Measurements from ENCODE around the gene BEND7.

Gene BEND7

DNA sequence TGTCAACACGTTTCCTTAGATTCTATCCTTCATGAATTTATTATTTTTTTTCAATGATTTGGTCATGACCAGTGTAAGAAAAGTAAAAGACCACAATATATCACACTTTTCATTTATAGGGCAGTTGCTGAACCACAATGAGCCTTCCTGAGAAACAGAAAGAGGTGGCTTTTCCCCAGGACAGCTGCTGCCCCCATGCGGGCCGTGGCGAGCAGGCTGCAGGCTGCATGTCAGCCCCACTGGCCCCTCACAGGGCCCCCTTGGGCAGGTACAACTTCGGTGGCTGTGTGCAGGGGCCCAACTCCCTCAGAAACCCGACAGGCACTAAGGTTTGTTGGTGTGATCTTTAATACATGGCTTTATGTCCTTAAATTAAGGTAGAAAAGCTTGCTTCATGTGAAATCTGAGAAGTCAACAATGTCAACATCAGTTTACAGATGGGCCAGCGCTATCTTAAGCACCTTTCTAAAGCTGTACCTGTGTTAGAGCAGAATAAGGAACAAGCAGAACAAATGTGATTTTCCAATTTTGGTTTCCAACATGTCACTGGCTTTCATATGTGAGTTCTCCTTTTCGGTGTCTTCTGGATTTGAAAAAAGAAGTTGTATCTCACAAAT is 10.6 kb downstream of the BEND7 start:
- DNase-seq: no peak

DNA sequence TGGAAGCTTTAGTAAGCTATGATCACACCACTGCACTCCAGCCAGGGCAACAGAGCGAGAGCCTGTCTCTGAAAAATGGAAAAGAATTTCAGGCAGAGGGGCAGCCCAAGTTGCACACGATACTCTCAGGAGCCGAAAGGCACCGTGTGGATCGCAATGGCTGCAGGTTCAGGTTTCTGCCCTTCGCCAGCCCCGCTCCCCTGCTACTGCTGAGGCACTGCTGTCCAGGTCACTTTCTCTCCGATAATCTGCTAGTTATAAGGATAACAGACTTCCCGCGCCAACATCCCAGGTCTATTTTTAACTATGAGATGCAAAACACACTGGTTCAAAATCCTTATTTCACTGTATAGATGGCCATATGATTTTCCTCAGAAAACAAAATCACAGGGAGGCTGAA is 11.1 kb downstream of the BEND7 start:
- no peak for DNase-seq

DNA sequence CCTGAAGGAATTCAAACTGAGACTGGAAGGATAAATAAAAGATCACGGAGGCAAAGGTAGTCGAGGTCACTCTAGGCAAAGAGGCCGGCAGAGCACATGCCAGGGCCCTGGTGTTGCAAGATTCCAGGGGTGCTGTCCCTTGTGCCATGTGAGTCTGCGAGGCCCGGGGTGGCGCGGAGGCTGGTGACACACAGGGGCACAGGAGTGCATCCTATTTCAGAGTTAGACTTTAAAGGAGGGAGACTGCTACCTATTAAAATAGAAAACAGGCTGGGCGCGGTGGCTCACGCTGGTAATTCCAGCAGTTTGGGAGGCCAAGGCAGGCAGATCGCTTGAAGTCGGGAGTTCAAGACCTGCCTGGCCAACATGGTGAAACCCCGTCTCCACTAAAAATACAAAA is 12.6 kb downstream of the BEND7 start:
- DNase-seq: no peak

DNA sequence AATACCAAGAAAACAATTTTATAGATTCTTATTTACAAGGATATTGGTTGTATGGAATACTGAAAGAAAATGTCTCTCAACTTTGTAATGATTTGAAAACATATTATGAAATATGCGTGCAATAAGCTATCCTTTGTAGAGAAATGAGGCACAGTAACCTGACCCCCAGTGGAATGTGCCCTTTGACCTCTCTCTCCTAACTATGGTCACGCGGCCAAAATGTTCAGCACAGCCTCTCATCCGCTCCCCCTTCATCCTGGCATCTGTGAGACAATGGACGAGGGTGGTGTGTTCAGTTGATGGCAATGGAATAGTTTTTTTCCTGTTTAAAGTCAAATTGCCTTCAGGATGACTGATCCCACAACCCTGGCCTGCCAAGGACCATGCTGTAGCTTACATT is 13.3 kb downstream of the BEND7 start:
- no peak for DNase-seq

DNA sequence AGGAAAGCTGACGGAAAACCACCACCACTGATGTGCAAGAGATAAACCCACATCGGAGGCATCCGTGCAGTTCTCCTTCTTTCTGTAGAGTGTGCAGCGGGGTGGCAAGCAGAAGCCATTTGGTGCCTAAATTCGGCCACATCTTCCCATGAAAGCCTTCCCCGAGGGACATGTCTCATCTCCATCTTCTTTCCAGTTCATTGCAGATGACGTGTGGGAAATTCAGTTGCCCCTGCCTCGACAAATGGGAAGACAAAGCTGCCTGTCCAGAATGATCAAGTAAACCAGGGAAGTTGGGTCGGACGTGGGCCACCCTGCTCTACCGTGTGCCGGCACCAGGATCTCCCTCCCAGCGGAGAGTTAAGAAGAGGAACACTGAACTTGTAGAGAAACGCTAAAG is 14.5 kb downstream of the BEND7 start:
- no peak for DNase-seq

DNA sequence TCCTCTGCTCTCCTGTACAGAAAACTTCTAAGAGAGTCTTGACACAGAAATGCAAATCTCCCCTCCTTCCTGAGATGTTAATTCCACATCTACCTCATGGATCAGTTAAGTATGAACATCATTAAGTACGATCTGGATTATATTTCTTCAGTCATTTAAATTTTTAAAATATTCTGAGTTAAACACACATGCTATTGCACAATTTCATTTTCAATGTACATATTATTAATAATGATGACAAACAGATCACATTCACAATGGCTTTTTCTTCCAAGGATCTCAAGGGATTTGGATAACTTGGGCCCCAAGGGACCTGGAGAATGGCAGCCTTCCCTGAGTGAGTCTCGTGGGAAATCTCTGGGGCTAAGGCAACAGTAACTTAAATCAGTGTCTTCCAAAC is 16.2 kb downstream of the BEND7 start:
- no peak for DNase-seq

DNA sequence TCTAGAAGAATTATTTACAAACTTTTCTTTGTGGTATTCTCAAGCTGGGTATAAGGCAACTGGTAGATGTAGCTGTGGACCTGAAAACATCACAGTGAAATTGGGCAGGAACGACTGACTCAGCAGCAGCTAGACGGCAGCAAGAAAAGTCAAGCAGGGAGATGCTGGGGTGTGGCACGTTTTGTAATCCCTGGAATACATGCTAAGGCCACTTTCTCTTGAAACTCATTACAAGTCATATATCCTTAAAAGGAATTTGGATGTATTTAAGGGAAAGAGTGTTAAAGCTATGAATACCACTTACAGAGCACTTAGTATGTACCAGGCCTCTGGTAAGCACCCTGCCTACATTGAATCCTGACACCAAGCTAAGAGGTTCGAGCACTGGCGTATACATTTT is 17.4 kb downstream of the BEND7 start:
- DNase-seq: no peak

DNA sequence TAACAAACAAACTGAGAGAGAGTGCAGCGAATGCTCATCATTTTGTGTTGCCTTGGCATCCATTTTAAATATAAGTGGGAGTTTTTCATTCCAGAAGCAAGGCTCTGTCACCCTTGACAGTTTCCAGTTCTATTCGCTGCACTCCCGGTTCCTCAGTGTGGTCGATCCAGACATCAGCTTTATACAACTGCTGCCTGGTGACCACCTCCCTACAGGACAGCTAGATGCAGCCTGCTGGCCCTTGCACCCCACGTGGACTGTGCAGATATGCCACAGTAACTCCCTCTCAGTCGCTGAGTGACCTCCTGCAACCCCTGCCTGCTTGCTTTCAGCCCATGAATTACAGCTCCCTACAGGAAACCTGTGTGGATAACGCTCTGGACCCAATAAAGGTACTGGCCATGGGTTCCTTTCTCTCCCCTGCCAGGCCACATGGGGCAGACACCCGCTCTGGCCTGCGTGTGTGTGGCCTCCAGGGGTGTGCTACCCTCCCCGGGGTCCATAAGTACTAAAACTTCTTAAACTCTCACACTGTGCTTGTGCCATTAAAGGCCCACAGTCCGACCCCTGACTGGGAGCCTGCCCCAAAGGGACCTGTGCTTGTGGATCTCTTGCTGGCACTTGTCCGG is 23.6 kb downstream of the BEND7 start:
- no peak for DNase-seq

DNA sequence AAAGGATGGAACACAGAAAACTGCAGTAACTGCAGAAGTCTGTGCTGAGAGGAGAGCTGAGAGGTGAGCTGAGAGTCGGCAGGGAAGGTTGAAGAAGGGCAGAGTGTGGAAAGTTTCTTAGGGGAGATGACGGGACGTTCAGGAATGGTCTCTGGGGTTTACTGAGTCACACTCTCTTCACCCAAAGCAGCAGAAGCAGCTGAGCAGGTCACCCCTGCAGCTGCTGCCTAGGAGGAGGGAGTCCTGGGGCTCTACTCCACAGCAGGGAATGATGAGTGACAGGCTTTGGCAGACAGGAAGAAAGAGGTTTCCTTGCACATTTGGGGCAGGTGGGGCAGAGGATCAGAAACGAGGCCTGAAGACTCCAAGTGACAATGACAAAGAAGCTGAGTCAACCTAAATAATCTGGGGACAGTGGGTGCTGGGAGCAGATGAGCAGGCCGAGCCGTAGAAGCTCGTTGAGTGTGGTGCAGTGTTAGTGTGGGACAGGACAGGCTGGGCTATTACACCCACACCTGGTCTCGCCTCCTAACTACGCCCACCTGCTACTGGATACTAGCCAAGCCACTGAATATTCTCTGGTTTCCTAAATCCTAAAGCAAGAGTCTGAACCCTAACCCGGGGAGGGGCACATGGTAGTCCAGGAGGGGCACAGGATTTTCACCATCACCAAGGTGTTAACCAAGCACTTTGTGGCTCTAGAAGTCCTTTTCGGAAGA is 24.9 kb downstream of the BEND7 start:
- DNase-seq: no peak

DNA sequence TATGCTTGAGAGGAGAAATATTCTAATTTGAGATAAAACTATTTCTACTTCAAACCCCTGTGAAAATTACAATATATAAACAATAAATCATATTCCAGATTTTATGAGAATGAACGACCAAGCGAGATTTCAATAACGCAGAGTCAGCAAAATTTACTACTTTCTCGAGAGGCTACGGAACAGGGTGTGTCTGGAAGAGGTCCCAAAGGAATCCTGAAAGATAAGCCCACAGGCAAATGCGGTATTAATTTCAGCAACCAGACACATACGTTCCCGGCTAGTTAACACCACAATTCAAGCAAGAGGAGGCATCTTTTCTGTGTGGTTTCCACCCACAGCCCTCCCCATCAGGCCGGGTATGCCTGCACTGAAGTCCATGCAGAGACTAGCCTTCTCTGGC is 26.4 kb downstream of the BEND7 start:
- DNase-seq: no peak

DNA sequence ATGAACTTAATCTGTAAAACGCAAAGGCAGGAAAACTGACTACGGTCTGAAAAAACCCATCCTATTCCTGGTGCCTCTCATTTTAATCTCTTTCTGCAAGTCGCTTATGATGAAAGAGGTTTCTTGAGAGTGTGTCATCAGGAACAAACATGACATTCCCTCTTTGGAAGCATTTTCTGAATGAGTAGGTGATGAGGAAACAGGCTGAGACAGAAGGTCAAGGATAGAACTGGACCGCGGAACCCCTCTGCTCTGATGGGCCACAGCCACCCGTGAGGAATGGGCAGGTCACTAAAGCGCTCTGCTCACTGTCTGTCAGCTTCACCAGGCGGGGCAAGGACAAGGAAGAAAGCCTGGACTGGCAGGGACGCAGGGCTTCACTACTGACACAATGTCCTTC is 28.6 kb downstream of the BEND7 start:
- no peak for DNase-seq

DNA sequence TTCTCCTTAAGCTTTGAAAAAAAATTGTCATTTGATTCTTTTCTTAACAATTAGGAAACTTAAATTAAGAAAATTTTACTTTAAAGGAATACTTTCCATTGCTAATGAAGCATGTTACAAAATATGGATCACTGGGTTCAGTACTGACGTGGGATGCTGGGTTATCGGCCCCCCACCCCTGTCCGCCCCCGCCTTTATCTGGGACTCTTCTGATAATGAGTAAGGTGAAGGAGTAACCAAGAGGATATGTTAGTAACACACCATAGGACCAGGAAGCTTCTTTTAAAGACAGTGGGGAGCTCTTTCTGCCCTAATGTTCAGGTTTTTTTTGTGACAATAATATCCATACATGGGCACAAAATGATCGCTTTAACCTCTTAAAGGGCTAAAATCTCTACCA is 29.7 kb downstream of the BEND7 start:
- no peak for DNase-seq

DNA sequence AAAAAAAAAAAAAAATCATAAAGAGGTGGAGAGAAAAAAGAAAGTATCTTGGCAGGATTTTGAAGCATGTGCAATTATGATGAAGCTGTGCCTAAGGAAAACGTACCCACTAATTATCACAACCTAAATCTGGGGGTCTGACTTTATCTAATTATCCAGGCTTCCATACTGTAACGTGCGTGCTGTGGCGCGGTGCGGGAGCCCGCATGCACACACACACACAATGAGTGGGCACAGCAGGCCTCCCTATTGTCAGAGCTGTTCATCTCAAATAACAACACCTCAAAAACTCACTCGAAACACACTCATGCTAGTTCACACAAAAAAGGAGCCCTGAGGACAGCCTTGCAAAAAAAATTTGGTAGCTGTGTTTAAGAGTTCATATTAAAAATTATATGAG is 31.9 kb downstream of the BEND7 start:
- DNase-seq: no peak

DNA sequence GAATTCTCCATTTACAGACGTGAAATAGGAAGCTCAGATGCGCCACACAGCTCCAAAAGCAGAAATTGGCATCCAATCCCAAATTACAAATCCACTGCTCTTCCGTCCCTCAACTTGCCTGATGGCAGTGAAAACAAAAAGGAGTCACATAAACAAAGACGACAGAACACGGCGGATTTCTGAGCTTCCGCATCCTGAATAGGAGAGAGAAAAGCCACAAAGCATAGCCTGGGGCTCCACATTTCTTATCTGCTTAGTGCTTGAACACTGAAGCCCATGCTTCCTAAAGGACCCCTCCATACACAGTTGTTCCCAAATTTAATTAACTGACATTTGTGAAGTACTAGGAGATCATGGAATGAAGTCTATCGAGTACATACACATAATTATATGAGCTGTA is 32.6 kb downstream of the BEND7 start:
- DNase-seq: no peak

DNA sequence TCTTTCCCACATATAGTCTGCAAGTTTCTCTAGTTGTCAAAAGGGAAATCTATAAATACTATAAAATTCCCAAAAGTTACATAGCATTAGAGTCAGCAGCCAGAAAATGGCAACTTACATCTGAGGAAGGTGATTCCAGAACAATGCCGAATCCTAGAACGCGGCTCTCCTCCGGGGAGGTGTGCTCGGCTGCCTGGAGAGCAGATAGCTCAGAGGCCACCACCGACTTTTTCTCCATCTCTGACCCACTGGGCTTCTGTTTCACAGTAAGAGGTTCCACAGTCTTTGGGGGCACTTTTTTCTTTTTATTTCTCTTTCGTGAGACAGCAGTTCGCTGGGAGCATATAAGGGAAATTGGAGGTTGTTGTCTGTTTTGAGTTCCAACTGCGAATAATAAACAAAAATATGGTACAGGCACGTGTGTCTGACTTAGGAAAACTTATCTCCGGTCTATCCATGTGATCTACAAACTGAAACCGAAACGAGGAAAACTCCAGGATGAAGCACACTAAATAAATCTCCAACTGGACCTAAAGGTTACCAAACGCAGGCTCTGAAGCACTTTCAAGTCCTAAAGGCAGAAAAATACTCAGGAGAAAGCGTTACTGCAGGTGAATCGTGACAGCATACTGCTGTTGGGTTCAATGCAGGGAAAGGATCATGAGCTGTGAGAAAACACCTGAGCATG is 36.2 kb downstream of the BEND7 start:
- no peak for DNase-seq

DNA sequence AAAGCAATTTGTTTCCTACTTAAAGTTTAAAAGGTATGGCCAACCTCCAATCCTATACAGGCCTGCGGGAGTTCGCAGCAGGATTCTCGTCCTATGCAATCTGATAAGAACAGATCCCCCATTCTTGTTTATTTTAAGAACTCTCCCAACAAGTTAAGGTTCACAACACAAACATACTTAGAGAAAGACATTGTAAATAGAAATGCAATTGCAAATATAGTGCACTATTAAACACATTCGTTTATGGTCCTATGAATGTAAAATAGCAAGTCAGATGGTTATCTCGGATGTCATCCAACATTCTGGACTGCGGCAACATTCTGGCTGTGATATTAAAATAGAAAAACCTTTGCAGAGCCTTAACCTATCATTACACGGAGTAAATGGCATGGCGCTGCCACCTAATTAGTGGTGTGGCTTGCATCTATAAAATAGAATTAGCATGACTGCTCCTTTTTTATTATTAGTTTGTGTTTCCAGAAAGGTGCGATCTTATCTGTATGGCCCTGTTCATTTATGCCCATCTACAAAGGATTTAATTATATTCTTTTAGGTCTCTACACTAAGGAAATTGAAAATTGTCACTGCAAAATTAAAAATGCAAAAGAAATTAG is 37.0 kb downstream of the BEND7 start:
- DNase-seq: no peak

DNA sequence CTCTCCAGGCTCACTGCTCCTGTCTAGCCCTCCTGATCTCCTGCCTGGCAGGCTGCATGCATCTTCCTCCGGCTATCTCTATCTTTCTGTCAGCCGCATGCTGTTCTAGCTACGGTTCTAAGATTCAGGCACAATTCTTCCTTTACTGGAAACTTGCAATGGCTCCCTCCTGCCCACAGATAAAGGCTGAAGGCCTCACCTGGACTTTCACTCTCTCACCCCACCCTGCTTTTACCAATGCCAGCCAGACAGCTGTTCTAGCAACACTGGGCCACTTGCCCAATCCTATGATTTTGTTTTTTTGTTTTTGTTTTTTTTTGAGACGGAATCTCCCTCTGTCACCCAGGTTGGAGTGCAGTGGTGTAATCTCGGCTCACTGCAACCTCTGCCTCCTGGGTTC is 38.3 kb downstream of the BEND7 start:
- no peak for DNase-seq

DNA sequence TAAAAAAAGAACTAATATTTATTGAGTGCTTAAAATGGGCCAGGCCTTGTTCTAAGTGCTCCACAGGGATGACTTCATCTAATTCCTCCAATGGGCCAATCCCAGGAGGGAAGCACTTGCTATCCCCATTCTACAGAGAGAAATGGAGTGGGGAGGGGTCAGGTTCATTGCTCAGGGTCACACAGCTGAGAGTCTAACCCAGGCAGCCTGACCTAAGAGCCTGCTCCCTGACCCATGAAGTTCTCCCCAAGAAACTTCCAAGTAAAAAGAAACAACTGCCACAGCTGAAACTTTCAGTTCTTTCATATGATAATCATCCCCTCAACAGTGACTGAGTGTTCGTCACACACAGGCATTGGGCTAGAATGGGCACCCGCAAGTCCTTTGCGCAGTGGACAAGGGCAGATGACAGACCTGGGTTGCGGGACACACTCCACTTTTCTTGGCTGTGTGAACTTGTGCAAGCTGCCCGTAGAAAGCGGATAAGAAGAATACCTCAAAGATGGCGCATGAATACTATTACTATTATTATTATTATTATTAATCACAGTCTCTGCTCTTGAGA is 39.7 kb downstream of the BEND7 start:
- no peak for DNase-seq

DNA sequence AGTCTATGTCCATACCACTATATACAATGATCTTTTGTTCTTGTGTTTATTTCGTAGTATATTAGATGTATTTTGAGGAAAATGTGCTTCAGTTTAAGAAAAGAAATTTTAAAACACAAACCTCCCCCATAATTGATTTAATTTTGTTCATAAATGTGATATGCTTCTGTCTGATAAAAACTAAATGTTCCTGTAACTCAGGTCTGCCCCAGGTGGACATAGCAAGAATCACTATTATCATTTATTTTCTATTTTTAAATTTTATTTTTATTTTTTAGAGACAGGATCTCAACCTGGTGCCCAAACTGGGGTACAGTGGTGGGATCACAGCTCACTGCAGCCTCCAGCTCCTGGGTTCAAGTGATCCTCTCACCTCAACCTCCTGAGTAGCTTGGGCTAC is 43.2 kb downstream of the BEND7 start:
- DNase-seq: no peak

DNA sequence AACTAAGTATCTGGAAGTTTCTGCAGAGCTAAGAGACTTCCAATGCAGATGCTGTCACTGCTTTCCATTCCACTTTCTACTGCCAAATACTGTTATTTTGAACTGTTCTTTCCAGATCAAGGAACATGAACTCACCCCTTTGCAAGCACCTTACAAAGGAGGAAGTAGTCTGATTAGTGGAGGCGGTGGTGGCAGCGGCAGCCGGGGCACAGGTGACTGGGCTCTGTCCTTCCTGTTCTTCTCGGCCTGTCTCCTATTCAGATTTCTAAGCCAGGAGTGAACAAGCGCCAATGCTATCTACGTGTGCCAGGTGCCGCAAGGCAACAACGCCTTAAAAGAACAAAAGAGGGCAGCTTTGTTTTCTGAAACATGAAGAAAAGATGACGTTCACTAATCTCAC is 44.9 kb downstream of the BEND7 start:
- no peak for DNase-seq

DNA sequence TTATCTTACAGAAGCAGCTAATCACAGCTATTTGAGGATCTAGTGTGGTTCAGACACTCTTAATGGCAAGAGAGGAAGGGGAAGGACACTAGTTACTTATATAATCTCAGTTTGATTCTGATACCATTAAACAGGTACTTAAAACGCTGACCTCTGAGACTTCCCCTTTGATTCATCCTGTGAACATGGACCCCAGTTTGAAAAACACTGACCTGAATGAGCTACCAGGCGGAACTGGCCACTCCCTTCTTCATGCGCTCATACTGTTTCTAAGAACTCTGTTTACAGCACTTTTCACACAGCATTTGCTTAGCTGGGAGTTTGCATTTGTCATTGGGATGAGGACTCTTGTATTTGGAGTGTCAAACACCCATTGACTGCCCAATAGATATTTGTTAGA is 45.7 kb downstream of the BEND7 start:
- no peak for DNase-seq

DNA sequence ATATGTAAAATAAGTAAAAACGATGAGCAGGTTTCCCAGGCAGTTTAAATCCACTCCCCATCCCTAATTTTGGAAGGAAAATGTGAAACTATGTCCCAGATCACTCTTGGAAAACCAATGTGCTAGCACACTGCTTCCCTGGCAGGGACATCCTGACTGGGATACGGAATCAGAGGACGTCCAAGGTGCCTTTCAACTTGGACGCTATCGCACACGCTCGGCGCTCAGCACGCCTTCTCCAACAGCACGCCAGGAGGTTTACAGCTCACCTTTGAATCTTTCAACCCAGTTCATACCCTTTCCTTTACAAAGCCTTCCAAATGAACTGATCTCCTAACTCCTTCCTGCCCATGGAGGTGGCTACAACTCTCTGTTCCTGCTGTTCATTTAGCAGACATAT is 47.1 kb downstream of the BEND7 start:
- DNase-seq: no peak

DNA sequence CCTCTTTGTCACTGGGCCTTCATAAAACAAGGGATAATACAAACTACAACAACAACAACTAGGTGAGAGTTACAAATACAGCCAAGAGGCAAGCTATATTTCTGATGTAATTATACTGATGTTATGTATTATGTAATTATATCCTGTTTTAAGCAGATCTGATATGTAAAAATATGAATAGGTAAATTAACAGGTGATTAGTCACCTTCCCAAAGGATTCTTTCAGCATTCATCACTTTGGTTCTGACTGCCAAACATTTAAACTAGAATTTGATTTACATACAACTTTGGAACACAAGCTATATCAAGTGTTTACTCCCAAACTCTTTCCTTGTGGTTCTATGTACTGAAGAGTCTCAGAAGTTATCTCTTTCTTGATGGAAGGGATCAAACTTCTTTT is 53.7 kb downstream of the BEND7 start:
- no peak for DNase-seq
